Measurements from ENCODE around the gene TCF20.

DNA sequence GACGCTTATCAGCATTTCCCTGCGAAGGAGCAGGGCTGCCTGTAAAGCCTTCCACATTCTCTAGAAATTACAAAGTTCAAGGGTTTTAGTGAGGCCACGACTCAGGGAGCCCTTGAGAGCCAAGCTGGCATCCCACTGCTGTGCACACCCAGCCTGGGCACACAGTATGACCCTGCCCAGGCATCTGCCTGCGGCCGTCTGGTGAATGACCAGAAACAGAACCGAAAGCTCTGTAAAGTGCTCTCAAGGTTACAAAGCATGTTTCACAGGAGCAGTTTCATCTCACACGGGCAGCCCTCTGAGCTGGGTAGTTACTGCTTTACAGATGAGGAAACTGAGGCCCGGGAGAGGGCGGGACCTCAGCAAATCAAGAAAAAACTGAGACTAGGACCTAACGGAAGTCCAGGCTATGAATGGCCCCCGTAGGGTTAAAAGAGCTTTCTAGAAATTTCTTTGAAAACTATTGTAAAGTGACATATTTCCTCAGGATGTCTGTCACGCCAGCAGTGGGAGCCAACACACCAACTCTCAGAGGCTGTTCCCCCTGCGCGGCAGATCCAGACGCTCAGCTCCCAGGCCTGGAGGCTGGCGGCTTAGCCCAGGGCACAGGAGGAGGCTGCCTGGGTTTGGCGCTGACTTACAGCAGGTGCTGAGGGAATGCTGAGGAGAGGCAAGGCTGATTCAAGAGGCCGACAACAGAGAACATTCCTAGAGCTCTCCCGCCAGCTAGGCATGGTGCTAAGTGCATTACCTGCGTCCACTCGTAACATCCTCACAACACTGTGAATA is 7.7 kb upstream of the TCF20 start:
- TF ChIP-seq, protein P1, sequence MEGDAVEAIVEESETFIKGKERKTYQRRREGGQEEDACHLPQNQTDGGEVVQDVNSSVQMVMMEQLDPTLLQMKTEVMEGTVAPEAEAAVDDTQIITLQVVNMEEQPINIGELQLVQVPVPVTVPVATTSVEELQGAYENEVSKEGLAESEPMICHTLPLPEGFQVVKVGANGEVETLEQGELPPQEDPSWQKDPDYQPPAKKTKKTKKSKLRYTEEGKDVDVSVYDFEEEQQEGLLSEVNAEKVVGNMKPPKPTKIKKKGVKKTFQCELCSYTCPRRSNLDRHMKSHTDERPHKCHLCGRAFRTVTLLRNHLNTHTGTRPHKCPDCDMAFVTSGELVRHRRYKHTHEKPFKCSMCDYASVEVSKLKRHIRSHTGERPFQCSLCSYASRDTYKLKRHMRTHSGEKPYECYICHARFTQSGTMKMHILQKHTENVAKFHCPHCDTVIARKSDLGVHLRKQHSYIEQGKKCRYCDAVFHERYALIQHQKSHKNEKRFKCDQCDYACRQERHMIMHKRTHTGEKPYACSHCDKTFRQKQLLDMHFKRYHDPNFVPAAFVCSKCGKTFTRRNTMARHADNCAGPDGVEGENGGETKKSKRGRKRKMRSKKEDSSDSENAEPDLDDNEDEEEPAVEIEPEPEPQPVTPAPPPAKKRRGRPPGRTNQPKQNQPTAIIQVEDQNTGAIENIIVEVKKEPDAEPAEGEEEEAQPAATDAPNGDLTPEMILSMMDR (IDR thresholded peaks at IDR 0.05), result no peak
- TF ChIP-seq EZH2 (IDR thresholded peaks at IDR 0.05; ENCODE audit: borderline replicate concordance, insufficient read depth, low read depth, low read length, poor library complexity, severe bottlenecking), result no peak

All from B cell (primary cell).